GM15510 (cell line): ENCODE data around the gene VWA3A.
A peak's percentile ranks its signal among the peaks of the same experiment; 100 is the strongest.

Experiments used
- POLR2A ChIP-seq: IDR thresholded peaks from 3 replicates; pipeline ENCODE4 v1.6.1; 2011; ENCODE audit warnings: borderline replicate concordance; ENCODE audit not compliant: insufficient read length; ENCODE audit errors: extremely low read depth

The VWA3A gene

DNA sequence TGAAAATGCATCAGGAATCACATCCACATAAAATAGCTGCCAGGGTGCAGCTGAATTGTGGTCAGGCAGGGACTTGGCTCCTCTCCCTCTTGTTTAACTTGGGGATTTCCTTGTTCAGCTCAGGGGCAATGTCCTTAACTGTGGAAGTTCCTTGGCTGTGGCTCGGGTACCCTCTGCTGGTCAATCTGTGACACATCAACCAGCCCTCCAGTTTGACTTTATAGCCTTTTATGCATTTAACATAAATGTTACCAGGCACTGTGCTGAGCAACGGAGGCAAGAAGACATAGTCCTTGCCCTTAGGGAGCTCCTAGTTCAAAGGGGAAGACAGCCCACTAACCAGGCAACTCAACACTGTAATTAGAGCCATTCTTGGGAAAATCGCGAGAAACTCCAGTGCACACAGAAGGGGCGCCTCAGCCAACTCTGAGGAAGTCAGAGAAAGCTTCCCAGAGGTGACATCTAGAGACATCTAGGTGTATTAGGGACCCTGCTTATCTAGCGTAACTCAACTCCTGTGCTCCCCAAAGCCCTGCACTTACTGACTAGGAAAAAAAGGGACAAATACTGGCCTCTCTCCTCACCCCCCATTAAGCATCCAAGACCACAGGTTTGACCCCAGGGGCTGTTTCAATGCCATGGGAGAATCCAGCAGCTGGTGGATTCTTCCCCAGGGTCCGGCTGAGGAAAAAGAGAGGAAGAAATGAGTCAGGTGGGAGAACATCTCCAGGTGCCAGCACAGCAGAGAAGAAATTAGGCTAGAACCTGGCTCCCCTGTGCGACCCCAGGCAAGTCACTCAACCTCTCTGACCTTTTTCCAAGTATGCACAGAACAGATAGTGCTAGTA lies 96.5 kb downstream of the VWA3A start:
- no peak for TF ChIP-seq POLR2A

DNA sequence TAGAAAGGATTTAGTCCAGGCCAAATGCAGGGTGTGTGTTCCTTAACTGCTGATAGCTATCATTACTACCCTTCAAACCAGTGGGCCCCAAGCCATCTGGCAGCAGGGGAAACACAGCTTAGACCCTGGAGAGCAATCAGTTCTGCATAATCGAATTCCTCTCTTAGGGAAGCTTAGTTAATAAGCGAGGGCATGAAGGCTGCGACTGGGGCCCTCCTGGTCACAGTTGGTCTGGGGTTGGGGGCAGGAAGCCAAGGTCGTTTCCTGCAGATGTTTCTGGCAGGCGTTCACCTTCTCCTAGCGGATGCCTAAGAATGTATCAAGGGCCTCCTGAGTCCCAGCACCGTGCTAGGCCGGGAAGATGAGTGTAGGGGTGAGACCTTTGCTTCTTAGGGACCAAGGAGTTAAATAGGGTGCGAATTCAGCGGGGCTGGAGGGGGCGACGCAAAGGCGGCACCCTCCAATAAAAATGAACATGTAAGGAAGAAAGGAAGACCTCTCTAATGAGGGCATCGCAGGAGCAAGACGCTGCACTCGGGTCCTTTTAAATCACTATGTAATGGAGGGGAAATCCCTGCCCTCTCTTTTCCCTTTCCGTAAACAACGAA lies 97.2 kb downstream of the VWA3A start:
- no peak for TF ChIP-seq POLR2A

DNA sequence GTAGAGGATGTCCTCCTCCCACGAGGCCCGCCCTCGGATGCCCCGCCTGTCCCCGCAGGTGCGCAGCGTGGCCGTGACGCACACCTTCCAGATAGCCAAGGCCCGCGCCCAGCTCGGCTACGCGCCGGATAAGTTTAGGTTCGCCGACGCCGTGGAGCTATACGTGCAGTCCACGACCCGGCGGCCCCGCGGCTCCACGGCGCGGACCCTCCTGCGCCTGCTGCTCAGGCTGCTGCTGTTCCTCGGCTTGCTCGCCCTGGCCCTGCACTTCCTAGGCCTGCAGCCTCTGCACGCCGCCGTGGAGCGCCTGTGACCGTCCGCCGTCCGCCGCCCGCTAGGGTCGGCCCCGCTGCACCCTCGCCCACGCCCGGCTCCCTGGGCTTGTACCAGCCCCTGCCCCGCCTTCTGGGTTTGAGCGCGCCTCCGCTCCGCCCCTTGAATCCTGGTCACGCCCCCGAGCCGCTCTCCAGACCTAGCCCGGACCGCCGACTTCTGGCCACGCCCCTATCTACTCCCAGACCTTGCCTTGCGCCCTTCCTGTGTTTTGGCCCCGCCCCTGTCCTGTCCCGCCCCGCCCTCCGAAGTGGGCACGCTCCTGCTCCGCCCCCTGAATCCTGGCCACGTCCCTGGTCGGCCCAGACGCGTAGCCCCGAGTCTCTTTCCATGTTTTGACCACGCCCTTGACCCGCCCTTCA lies 97.9 kb downstream of the VWA3A start:
- peak; percentile 82 for TF ChIP-seq POLR2A

DNA sequence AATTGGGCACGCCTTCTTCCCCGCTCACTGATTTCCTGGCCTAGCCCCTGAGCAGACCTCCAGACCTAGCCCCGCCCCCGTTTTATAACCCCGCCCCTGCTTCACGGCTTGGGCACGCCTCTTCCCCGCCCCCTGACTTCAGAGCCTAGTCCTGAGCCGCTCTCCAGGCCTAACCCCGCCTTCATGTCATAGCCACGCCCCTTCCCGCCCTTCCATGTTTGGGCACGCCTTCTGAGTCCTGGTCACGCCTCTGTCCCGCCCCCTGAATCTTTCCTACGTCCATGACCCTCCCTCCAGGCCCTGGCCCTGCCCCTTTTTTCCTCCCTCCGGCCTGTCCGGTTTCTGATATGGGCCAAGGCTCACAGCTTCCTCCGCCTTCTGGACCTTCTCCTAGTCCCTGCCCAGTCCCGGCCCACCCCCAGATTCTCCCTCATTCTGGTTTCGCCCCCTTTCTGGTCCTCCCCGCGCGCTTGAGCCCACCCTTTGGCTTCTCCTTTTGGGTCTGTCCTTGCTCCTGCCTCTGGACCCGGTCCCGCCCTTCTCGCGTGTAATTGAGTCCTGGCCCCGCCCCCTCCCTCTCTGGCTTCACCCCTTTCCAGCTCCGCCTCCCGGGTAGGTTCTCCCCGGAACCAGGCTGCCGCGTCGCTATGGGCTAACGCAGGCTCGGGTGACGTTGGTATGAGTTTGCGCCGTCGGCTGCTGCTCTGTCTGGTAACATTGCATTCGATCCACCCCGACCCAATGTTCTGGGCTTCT lies 98.6 kb downstream of the VWA3A start:
- TF ChIP-seq POLR2A = peak; percentile 68

DNA sequence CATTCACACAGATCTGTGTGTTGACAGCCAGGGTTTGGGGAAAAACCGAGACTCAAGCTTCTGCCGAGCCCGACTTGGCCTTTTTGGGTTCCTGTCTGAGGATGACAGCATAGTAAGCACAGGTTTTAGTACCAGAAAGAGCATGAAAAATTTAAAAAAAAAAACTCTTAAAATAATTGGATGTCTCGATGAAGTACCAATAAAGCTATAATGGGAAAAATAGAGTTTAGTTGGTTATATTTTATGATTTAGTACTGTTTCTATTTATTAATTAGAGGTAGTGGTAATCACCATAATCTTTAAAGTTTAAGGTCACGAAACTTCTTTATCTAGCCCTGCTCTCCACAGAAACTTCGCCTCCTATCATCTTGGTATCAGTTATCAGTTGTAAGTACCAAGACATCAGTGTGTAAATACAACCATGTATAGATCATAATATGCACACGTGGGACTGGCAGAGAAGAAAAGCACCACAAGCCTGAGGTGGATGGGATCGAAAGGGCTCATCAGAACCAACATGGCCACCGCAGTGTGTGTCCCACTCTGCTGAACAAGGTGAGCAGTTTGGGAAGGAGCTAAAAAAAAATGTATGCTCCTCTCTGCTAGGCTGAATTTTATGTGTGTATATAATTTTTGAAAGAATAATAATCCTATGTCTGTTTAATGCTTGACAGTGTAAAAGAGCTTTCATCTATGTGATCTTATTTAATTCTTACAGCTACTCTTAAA lies 99.4 kb downstream of the VWA3A start:
- TF ChIP-seq POLR2A = no peak

DNA sequence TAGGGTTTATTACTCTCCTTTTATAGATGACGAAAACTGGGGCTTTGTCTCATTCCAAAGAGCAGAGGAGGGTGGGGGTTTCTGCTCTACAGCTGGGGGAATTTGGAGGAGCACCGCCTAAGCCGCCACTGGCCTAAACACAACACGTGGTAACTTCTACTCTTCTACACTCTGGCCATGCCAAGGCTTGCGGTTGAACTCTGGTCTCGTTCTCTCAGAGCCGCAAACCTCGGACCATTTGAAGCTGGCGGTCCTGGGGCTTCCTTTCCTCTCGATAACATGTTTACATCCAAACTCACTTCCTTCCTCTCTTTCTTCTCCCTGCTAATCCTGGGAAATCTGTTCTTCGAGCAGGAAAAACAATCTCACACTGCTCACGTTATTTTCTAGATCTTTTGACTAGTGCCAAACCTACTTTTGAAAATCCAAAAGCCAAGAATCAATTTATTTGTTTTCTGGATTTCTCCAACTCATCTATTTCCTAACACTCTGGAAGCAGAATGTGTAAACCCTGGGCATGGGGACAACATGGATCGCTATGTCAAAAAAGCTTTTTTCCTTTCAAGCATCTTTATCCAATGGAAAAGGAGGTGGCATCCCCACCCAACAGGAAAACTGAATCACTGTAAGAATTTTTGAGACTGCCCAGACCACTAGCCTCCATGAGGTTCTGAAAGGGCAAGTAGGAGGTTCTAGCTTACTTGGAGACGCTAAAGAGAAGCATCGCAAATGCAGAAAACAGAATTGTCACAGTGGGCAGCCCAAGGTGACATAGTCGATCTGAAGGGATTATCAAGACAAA lies 100.1 kb downstream of the VWA3A start:
- peak; percentile 31 for TF ChIP-seq POLR2A

DNA sequence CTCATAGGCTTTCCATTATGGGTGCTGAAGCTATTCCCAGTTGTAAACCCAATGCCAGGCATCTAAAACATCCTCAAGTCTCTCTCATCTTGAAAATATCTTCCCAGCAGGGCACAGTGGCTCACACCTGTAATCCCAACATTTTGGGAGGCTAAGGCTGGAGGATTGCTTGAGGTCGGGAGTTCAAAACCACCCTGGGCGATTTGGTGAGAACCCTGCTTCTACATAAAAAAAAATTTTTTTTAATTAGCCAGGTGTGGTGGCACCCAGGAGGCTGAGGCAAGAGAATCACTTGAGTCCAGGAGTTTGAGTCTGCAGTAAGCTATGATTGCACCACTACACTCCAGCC lies 100.7 kb downstream of the VWA3A start:
- TF ChIP-seq POLR2A = no peak

DNA sequence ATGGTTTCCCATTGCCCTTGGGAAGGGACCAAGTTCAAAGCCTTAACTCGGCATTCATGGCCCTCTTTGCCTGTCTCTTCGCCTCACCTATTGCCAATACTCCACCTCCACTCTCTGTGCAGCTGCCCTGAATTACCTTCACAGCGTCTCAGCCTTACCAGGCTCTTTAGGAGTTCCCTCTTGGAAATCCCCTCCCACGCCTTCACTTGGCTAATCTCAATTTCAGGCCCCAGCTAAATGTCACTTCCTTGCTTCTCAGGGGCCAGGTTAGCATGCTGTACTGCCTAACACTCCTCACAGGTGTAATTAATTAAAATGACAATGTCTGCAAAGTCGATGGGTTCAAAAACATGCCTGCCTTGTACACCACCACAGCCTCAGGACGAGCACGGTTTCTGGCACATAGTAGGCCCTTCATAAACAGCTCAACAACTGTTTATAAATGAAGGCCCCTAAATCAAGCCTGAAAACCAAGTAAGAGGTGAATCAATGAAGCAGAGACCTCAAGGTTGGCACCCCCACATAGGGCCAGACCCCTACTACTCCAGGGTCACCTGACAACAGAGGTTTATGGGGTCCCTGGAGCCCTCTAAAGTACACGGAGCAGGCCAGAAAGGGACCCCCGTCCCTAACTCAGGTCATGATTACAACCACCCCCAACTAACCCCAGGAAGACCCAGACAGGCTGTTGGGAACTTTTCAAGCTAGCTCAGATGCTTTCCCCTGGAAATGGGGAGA lies 102.5 kb downstream of the VWA3A start:
- no peak for TF ChIP-seq POLR2A

DNA sequence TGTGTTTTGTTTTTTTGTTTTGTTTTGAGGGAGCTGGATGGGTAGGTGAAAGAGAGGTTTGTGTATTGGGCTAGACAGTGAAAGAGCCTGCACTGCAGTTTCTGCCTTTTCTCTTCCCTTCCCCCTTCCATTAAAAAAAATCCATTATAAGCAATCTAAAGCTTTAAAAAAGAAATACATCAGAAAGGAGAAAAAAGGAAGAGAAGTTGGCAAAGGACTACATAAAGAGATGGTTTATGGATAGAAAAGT lies 103.0 kb downstream of the VWA3A start:
- TF ChIP-seq POLR2A = no peak

DNA sequence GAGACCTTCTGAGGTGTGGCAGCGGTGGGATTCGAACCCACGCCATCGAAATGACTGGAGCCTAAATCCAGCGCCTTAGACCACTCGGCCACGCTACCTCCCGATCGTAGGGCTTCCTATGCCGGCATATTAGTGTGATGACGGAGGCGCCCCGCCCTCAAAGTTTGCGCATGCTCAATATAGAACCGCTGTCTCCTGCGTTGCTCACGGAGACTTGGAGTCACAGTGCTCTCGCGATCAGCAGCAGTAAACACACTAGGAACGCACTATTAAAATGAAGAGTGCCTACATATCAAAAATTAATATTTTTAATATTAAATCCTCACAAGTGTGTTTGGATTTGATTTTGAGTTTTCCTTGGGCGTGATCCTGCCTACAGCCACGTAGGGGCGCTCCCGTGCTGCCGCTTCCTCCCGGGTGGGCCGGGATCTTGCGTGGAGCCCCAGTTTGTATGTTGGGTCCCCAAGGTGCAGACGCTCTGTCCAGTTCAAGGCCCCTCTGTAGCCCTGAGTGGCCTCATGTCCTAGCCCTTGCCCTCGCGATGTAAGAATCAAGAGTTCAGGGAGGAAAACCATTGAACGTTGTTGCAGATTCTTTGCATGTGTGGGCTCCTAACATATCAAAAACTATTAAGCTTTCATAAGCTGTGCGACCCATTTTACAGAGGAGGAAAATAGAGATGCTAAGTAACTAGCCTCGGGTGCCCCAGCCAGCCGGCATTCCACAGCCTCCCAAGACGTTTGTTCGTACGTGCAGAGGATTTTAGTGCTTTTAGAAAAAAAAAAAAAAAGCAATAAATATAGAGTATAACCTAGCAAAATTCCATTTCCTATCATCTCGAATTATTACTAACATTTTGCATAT lies 103.6 kb downstream of the VWA3A start:
- peak; percentile 46 for TF ChIP-seq POLR2A

DNA sequence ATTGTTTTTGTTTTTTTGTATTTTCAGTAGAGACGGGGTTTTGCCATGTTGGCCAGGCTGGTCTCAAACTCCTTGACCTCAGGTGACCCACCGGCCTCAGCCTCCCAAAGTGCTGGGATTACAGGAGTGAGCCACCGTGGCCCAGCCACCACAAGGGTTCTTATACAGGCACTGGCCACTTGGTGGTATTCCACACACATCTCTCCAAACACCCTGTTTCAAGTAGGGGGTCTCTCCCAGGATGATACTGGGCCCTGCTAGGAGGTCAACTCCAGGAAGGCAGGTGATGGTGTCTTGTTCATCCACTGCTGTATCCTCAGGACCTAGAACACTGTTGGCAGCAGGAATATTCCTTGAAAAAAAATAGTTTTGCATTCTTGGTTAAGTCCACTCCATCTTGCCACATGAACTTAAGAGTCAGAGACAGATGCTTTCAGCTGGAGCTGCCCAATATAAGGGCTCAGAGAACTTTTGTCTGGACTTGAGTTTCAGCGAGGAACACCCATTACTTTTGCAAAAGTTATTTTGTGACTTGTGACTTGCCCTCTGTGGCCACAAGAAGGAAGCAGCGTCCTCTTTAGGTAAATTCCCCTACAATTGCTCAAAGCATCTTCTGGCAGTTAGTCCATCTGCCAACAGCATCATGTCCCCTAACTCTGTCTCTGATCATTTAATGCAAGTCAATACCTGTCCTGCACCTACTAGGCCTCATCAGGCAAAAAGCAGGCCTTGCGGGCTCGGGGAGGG lies 106.4 kb downstream of the VWA3A start:
- no peak for TF ChIP-seq POLR2A

DNA sequence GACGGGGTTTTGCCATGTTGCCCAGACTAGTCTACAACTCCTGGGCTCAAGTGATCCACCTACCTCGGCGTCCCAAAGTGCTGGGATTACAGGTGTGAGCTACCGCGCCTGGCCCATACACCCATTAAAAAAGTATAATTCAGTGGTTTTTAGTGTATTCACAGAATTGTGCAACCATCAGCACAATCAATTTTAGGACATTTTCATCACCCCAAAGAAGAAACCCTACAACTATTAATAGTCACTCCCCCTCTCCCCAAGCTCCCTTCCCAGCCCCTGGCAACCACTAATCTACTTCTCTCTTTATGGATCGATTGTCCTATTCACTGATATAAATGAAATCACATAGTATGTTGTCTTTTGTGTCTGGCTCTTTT lies 109.9 kb downstream of the VWA3A start:
- no peak for TF ChIP-seq POLR2A
